ENCODE measurements around the gene VTI1B. TPM values are rescaled to one million over a fixed set of nuclear protein-coding genes. Genes with fewer than 3 reads are reported as not detected.

The VTI1B gene
- total and polyA plus RNA-seq, 10 of the 15 experiments (the other 5 are each of a cell fraction or from before 2014, with no cell fraction given) = 15.0 to 117 (median 50.5) TPM

GRCh38 chr14:67636361-67636919 lies 38.0 kb downstream of the VTI1B start:
- no peaks in the 10 kb centered on the region for H3K9me3 ChIP-seq (replicated peaks; ENCODE audit: control insufficient read depth, insufficient read depth, low read length)
- SMC1A ChIA-PET (ENCODE audit: uncharacterized antibody, unreplicated experiment) = interaction anchor here (0.6 to 1.4 kb wide), 3 partner anchors 8 to 170 kb away, joined by 3 to 4 read pairs (median 3); no protein-coding TSS in a partner anchor
- 33% methylated on average over 3 of the region's 3 CpGs for WGBS (ENCODE audit: insufficient coverage, insufficient replicate concordance, low lambda C conversion rate, missing lambda C conversion rate)
- H3K36me3 ChIP-seq (ENCODE audit: control insufficient read depth in 2 of 2, insufficient read depth in 2 of 2, low read length in 1 of 2) = no peaks in the 10 kb centered on the region
- H3K4me3 ChIP-seq = no peak overlapping the region
- H3K27me3 ChIP-seq (replicated peaks in 1 of 2; ENCODE audit: control insufficient read depth in 2 of 2, insufficient read depth in 2 of 2, low read length in 1 of 2) = no peaks in the 10 kb centered on the region
- peak; percentile 59 for ATAC-seq
- in situ Hi-C loops (cut with MboI) = no loop called here
- no peaks in the 10 kb centered on the region for H4K20me1 ChIP-seq (ENCODE audit: control insufficient read depth, insufficient read depth)
- POLR2A ChIA-PET = interaction anchor here (0.5 to 1.1 kb wide), 4 partner anchors 12 to 91 kb away, joined by 3 to 10 read pairs (median 5); no protein-coding TSS in a partner anchor
- no TSS peak for BruUV-seq (replicated peaks)
- 0 out of 2 replicates have a peak overlapping the region, but pooled peaks have one; percentile 1 for H3K4me2 ChIP-seq (ENCODE audit: control insufficient read depth, insufficient read depth)
- DNase-seq (ENCODE audit: low read depth, low spot score) = peak; percentile 39
- RAD21 ChIA-PET (ENCODE audit: unreplicated experiment) = interaction anchor here (0.9 to 3.0 kb wide), 5 partner anchors 16 to 68 kb away, joined by 3 to 17 read pairs (median 4); no protein-coding TSS in a partner anchor
- intact Hi-C loops (cut with micrococcal nuclease; ENCODE audit: unreplicated experiment) = no loop called here
- H3K9ac ChIP-seq (ENCODE audit: control insufficient read depth, insufficient read depth, low read length) = no peak overlapping the region
- peak; percentile 43; the same call in 1 of the 2 replicates for TF ChIP-seq NBN (IDR thresholded peaks at IDR 0.05)
- TF ChIP-seq SMAD1 (IDR thresholded peaks at IDR 0.05; ENCODE audit: low read depth, partially characterized antibody) = no peak
- TF ChIP-seq MXI1 (IDR thresholded peaks at IDR 0.05; ENCODE audit: low read depth, low read length) = no peak
- peak in 1 of 2 experiments; percentile 46; a peak in 1 of 4 replicates for TF ChIP-seq IKZF2 (IDR thresholded peaks at IDR 0.05)
- no peak for TF ChIP-seq ATF2 (IDR thresholded peaks at IDR 0.05; ENCODE audit: low read length)
- TF ChIP-seq CEBPB (IDR thresholded peaks at IDR 0.05; ENCODE audit: borderline replicate concordance in 1 of 2, low read depth in 2 of 2, low read length in 2 of 2) = no peak
- TF ChIP-seq YBX1 (IDR thresholded peaks at IDR 0.05) = no peak
- no peak for TF ChIP-seq ASH2L (IDR thresholded peaks at IDR 0.05; ENCODE audit: borderline replicate concordance, low read depth)
- 0 out of 2 replicates have a peak, but pooled peaks have one; percentile 15 for TF ChIP-seq MTA2 (IDR thresholded peaks at IDR 0.05; ENCODE audit: low read depth)
- peak; percentile 47; the same call in 1 of the 2 replicates for TF ChIP-seq ATF7 (IDR thresholded peaks at IDR 0.05; ENCODE audit: low read depth)
- TF ChIP-seq MEF2B (IDR thresholded peaks at IDR 0.05; ENCODE audit: partially characterized antibody, poor library complexity, severe bottlenecking) = peak; percentile 46
- TF ChIP-seq SMARCA5 (IDR thresholded peaks at IDR 0.05) = no peak
- no peak for TF ChIP-seq ZNF274 (IDR thresholded peaks at IDR 0.05; ENCODE audit: insufficient read depth, insufficient read length)
- peak; percentile 8; the same call in 1 of the 2 replicates for TF ChIP-seq NR2C1 (IDR thresholded peaks at IDR 0.05)
- TF ChIP-seq, protein P1, sequence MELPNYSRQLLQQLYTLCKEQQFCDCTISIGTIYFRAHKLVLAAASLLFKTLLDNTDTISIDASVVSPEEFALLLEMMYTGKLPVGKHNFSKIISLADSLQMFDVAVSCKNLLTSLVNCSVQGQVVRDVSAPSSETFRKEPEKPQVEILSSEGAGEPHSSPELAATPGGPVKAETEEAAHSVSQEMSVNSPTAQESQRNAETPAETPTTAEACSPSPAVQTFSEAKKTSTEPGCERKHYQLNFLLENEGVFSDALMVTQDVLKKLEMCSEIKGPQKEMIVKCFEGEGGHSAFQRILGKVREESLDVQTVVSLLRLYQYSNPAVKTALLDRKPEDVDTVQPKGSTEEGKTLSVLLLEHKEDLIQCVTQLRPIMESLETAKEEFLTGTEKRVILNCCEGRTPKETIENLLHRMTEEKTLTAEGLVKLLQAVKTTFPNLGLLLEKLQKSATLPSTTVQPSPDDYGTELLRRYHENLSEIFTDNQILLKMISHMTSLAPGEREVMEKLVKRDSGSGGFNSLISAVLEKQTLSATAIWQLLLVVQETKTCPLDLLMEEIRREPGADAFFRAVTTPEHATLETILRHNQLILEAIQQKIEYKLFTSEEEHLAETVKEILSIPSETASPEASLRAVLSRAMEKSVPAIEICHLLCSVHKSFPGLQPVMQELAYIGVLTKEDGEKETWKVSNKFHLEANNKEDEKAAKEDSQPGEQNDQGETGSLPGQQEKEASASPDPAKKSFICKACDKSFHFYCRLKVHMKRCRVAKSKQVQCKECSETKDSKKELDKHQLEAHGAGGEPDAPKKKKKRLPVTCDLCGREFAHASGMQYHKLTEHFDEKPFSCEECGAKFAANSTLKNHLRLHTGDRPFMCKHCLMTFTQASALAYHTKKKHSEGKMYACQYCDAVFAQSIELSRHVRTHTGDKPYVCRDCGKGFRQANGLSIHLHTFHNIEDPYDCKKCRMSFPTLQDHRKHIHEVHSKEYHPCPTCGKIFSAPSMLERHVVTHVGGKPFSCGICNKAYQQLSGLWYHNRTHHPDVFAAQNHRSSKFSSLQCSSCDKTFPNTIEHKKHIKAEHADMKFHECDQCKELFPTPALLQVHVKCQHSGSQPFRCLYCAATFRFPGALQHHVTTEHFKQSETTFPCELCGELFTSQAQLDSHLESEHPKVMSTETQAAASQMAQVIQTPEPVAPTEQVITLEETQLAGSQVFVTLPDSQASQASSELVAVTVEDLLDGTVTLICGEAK (IDR thresholded peaks at IDR 0.05; ENCODE audit: borderline replicate concordance) = no peak
- no peak; the same call in 1 of the 2 replicates for TF ChIP-seq IKZF1 (conservative IDR thresholded peaks at IDR 0.05)
- H3K27ac ChIP-seq (ENCODE audit: control insufficient read depth, insufficient read depth) = no peak overlapping the region
- no peaks in the 10 kb centered on the region for H3K79me2 ChIP-seq (ENCODE audit: control insufficient read depth, insufficient read depth, low read length)
- H3K4me1 ChIP-seq (ENCODE audit: control insufficient read depth, insufficient read depth, low read length) = no peaks in the 10 kb centered on the region
- CTCF ChIA-PET = interaction anchor here (0.7 to 3.0 kb wide), 5 partner anchors 16 to 68 kb away, joined by 3 to 13 read pairs (median 3); no protein-coding TSS in a partner anchor
- no peak overlapping the region; the same call in 1 of the 2 replicates for H2AFZ ChIP-seq (ENCODE audit: control insufficient read depth, low read depth, low read length)
- FAIRE-seq = no peak

Measured in GM12878 (cell line).